PC-3 (cell line): ENCODE data around the gene RRBP1. TPM values are rescaled to one million over a fixed set of nuclear protein-coding genes. Genes with fewer than 3 reads are reported as not detected.

Experiments used
- ATAC-seq: fragments of 200-7000 bp; cut with Tn5 transposase; 2 replicates; pipeline ENCODE4 v1.9.1; 2020; ENCODE audit warnings: mild to moderate bottlenecking, moderate library complexity
- BruUV-seq: library from RNA; stranded (reverse); fragments of 400-500 nt; replicated peaks from 2 replicates; lab custom pipeline; 2021; lab: Mats Ljungman, UMichigan
- CTCF ChIA-PET: fragments of 300-600 bp; sonication (Branson Sonifier 250); formaldehyde crosslinking; loops from one replicate; lab custom pipeline; 2022; ENCODE audit warnings: antibody characterized with exemption; lab: Charles Lee
- POLR2A ChIA-PET: fragments of 300-600 bp; sonication (Branson Sonifier 250); formaldehyde crosslinking; loops from one replicate; lab custom pipeline; 2022; ENCODE audit warnings: antibody characterized with exemption; ENCODE audit not compliant: unreplicated experiment; lab: Charles Lee
- DNase-seq: peaks from one replicate; pipeline ENCODE4 v3.0.0-alpha.2; 2015
- H2AFZ ChIP-seq: fragments of 300-600 bp; sonication (generic); 2 replicates; pipeline ENCODE4 v1.6.0; 2016; ENCODE audit warnings: antibody characterized with exemption, low read length
- H3F3A ChIP-seq: fragments of 300-600 bp; sonication (generic); one replicate; pipeline ENCODE4 v1.6.0; 2017; ENCODE audit warnings: antibody characterized with exemption, low read length, control low read depth, mild to moderate bottlenecking; ENCODE audit not compliant: unreplicated experiment
- H3K27ac ChIP-seq: fragments of 300-600 bp; sonication (generic); 2 replicates; pipeline ENCODE4 v1.5.1; 2016; ENCODE audit warnings: mild to moderate bottlenecking, low read length
- H3K27me3 ChIP-seq: fragments of 300-600 bp; sonication (generic); 2 replicates; pipeline ENCODE4 v1.6.1; 2016; ENCODE audit warnings: low read length, mixed read lengths
- H3K36me3 ChIP-seq: fragments of 300-600 bp; sonication (generic); 2 replicates; pipeline ENCODE4 v1.6.1; 2016; ENCODE audit warnings: low read depth, mixed run types, low read length, mixed read lengths
- H3K4me1 ChIP-seq: fragments of 300-600 bp; sonication (generic); 2 replicates; pipeline ENCODE4 v1.5.1; 2016; ENCODE audit warnings: low read length; ENCODE audit not compliant: insufficient read depth
- H3K4me2 ChIP-seq: fragments of 300-600 bp; sonication (generic); 2 replicates; pipeline ENCODE4 v1.6.0; 2016; ENCODE audit warnings: low read length
- H3K4me3 ChIP-seq: fragments of 300-600 bp; sonication (generic); 2 replicates; pipeline ENCODE4 v1.5.1; 2016; ENCODE audit warnings: mild to moderate bottlenecking, low read length, mixed read lengths
- H3K79me2 ChIP-seq: fragments of 300-600 bp; sonication (generic); 2 replicates; pipeline ENCODE4 v1.6.1; 2017; ENCODE audit warnings: low read length, mixed read lengths
- H3K9ac ChIP-seq: fragments of 300-600 bp; sonication (generic); 2 replicates; pipeline ENCODE4 v1.6.0; 2016; ENCODE audit warnings: mild to moderate bottlenecking, low read length
- H3K9me2 ChIP-seq: fragments of 300-600 bp; sonication (generic); replicated peaks from 2 replicates; pipeline ENCODE4 v1.6.1; 2016; ENCODE audit warnings: mixed run types, low read length, mixed read lengths
- H3K9me3 ChIP-seq: fragments of 300-600 bp; sonication (generic); 2 replicates; pipeline ENCODE4 v1.6.1; 2016; ENCODE audit warnings: low read length, mixed read lengths
- H4K20me1 ChIP-seq: fragments of 300-600 bp; sonication (generic); 2 replicates; pipeline ENCODE4 v1.6.1; 2016; ENCODE audit warnings: low read length, mixed read lengths
- EZH2 ChIP-seq: fragments of 300-600 bp; sonication (generic); IDR thresholded peaks from one replicate; pipeline ENCODE4 v1.6.1; 2017; ENCODE audit warnings: antibody characterized with exemption, mild to moderate bottlenecking, low read length; ENCODE audit not compliant: unreplicated experiment
- EZH2phosphoT487 ChIP-seq: fragments of 300-600 bp; sonication (generic); IDR thresholded peaks from 2 replicates; pipeline ENCODE4 v1.6.1; 2018; ENCODE audit warnings: mild to moderate bottlenecking, antibody characterized with exemption, low read length, borderline replicate concordance
- intact Hi-C: fragments of 100-400 bp; cut with micrococcal nuclease; formaldehyde crosslinking; loops from 2 replicates; pipeline ENCODE4 v1.9.0; 2023
- total RNA-seq: library from RNA; depleted of rRNA; stranded (reverse); fragments of >200 nt; gene quantifications from 2 replicates; pipeline ENCODE4 v1.2.3, GENCODE V29; 2014
- TF ChIP-seq, protein P1 (sequence below): fragments of 300-600 bp; sonication (generic); conservative IDR thresholded peaks from 2 replicates; pipeline ENCODE4 v1.5.1; 2017; ENCODE audit warnings: antibody characterized with exemption, low read depth, mild to moderate bottlenecking, low read length

RRBP1 gene
- total RNA-seq, 1 experiment from 2014 or later, result 176 TPM

DNA sequence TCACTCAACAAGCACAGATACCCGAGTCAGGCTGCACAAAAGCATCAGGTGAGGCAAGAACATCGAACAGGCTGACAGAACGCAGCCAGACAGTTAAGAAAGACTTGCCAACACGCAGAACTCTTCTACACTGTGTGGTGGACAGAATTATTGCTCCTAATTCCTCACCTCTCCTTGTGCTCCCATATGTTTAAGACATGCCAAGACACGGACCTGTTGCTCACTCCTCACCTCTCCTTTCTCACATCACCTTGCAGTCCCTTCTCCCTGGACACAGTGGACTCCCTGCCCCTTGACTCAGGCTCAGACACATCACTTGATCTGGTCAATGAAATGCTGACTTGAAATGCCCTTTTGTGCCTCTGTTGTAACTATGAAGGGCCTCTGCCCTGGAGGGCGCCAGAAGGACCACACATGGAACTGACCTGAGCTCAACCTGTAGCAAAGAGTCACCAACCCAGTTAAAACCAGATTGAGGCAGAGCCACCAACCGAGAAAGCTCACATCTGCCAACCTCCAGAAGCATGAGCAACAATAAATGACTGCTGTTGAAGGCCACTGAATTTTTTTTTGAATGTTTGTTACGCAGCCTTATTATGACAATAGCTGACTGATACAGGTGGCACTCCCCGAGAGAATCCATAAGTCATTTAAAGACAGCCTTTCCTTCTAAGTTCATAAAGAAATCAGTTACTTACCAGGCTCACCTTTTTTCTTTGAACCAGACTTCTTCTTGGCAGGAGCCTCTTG, 24.0 kb downstream of the RRBP1 start:
- H3F3A ChIP-seq, result no peaks in the 10 kb centered on the region
- H3K9me3 ChIP-seq, result no peaks in the 10 kb centered on the region
- no peak overlapping the region for H3K9ac ChIP-seq
- no peaks in the 10 kb centered on the region for H3K9me2 ChIP-seq
- H3K4me2 ChIP-seq, result no peak overlapping the region
- ChIA-PET CTCF (interaction anchor here (0.6 kb wide), 1 partner anchor 1613 kb away, joined by 3 read pairs; no protein-coding TSS in a partner anchor), POLR2A (no interaction called here)
- no peak for ATAC-seq
- intact Hi-C loops, result loop anchor here (2.0 to 10.0 kb wide), 2 partner anchors 241 to 337 kb away; no protein-coding TSS in a partner anchor
- BruUV-seq, result no TSS peak
- no peak overlapping the region for H2AFZ ChIP-seq
- no peaks in the 10 kb centered on the region for H3K27me3 ChIP-seq
- no peak for DNase-seq
- H4K20me1 ChIP-seq, result peaks cover 12% of the 10 kb centered on the region; the same call in 1 of the 2 replicates
- H3K79me2 ChIP-seq, result peaks cover 92% of the 10 kb centered on the region
- peaks cover 57% of the 10 kb centered on the region for H3K36me3 ChIP-seq
- H3K4me3 ChIP-seq, result no peak overlapping the region
- H3K4me1 ChIP-seq, result peaks cover 18% of the 10 kb centered on the region
- TF ChIP-seq EZH2phosphoT487 (no peak), EZH2 (no peak)
- TF ChIP-seq, protein P1, sequence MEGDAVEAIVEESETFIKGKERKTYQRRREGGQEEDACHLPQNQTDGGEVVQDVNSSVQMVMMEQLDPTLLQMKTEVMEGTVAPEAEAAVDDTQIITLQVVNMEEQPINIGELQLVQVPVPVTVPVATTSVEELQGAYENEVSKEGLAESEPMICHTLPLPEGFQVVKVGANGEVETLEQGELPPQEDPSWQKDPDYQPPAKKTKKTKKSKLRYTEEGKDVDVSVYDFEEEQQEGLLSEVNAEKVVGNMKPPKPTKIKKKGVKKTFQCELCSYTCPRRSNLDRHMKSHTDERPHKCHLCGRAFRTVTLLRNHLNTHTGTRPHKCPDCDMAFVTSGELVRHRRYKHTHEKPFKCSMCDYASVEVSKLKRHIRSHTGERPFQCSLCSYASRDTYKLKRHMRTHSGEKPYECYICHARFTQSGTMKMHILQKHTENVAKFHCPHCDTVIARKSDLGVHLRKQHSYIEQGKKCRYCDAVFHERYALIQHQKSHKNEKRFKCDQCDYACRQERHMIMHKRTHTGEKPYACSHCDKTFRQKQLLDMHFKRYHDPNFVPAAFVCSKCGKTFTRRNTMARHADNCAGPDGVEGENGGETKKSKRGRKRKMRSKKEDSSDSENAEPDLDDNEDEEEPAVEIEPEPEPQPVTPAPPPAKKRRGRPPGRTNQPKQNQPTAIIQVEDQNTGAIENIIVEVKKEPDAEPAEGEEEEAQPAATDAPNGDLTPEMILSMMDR, result no peak
- H3K27ac ChIP-seq, result no peak overlapping the region

DNA sequence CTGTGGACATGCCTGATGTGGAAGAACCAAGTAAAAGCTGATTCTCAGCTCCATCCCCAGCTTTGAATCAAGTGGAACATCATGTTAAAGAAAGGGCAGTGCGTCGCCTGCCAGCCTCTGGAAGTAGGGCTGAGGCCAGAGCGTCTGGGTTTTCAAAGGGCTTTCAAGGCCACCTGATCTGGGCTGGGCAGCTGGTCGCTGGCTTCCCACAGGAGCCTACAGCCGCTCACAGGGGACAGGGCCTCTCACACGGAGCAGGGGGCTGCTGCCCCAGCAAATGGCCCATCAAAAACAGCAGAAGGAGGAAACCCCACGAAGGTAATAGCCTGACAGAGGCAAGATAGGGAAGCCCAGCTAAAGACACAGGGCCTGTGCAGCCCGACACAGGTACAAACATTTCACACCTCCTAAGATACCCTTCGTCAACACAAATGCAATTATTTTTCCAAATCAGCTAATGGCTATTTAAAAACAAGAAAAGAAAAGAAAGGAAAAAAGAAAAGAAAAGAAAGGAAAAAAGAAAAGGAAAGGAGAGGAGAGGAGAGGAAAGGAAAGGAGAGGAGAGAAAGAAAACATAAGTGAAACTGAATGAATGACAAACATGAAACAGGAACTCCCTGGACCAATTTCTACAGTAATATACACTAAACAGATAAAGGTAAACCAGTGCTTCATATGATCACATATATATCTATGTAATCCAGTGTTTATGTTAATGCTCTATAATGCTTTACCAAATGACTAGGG, 24.8 kb downstream of the RRBP1 start:
- DNase-seq, result no peak
- Histone ChIP-seq H2AFZ (no peak overlapping the region), H4K20me1 (peaks cover 12% of the 10 kb centered on the region; the same call in 1 of the 2 replicates), H3K9ac (no peak overlapping the region), H3F3A (no peaks in the 10 kb centered on the region), H3K4me2 (no peak overlapping the region), H3K27me3 (no peaks in the 10 kb centered on the region), H3K36me3 (peaks cover 54% of the 10 kb centered on the region), H3K79me2 (peaks cover 92% of the 10 kb centered on the region), H3K4me1 (peaks cover 18% of the 10 kb centered on the region), H3K27ac (no peak overlapping the region), H3K4me3 (no peak overlapping the region), H3K9me2 (no peaks in the 10 kb centered on the region), H3K9me3 (no peaks in the 10 kb centered on the region)
- ChIA-PET POLR2A (no interaction called here), CTCF (no interaction called here)
- BruUV-seq, result no TSS peak
- ATAC-seq, result no peak
- TF ChIP-seq EZH2phosphoT487 (no peak), EZH2 (no peak)
- TF ChIP-seq, protein P1, result no peak
- intact Hi-C loops, result loop anchor here (2.0 to 10.0 kb wide), 2 partner anchors 242 to 338 kb away; no protein-coding TSS in a partner anchor
